ENCODE results near the gene CAMSAP1.

- no peak for TF ChIP-seq CTCF (conservative IDR thresholded peaks at IDR 0.05 in 1 of 2, IDR thresholded peaks at IDR 0.05 in 1 of 2; ENCODE audit: low read depth in 1 of 2, low read length in 2 of 2)
- no peak for TF ChIP-seq EZH2 (IDR thresholded peaks at IDR 0.05; ENCODE audit: low read length, missing control alignments)
These were observed 1.4 kb upstream of the CAMSAP1 start for GRCh38 chr9:135908754-135909204.
